H1 (cell line): Measurements from ENCODE around the gene GBF1. TPM values are rescaled to one million over a fixed set of nuclear protein-coding genes. Genes with fewer than 3 reads are reported as not detected.

Experiments
- CTCF ChIA-PET: fragments of 300-600 bp; sonication (Branson Sonifier 250); formaldehyde crosslinking; loops from one replicate; lab custom pipeline; 2021; ENCODE audit not compliant: partially characterized antibody; lab: Charles Lee
- POLR2A ChIA-PET: fragments of 300-600 bp; sonication (Branson Sonifier 250); formaldehyde crosslinking; loops from one replicate; lab custom pipeline; 2021; ENCODE audit warnings: inconsistent platforms; ENCODE audit not compliant: partially characterized antibody; lab: Charles Lee
- DNase-seq, 2 experiments: peaks; one replicate each; pipeline versions ENCODE4 v3.0.0 to v3.0.0-alpha.2; 2010 to 2022; ENCODE audit warnings: low spot score in 2 of 2, low read depth in 1 of 2, mixed read lengths in 1 of 2
- FAIRE-seq: peaks from 2 replicates; lab custom pipeline; 2011; peaks lifted over from hg19 to GRCh38; lab: Jason Lieb, UNC
- H2AFZ ChIP-seq: 2 replicates; pipeline ENCODE4 v1.8.1; 2012; ENCODE audit warnings: low read length, inconsistent platforms
- H2AK5ac ChIP-seq: 2 replicates; pipeline ENCODE4 v1.6.1; 2013; ENCODE audit warnings: low read depth, low read length
- H2BK120ac ChIP-seq: replicated peaks from 2 replicates; pipeline ENCODE3; 2013; ENCODE audit warnings: low read depth, low read length, inconsistent platforms
- H2BK12ac ChIP-seq: 2 replicates; pipeline ENCODE4 v1.6.1; 2013; ENCODE audit warnings: low read depth, low read length
- H2BK15ac ChIP-seq: 2 replicates; pipeline ENCODE4 v1.6.1; 2013; ENCODE audit warnings: low read length
- H2BK20ac ChIP-seq: 2 replicates; pipeline ENCODE4 v1.6.1; 2013; ENCODE audit warnings: low read length
- H2BK5ac ChIP-seq: 2 replicates; pipeline ENCODE4 v1.6.1; 2013; ENCODE audit warnings: low read depth, low read length
- H3K14ac ChIP-seq: 2 replicates; pipeline ENCODE4 v1.6.1; 2013; ENCODE audit warnings: inconsistent platforms; ENCODE audit not compliant: insufficient read length
- H3K18ac ChIP-seq: 2 replicates; pipeline ENCODE4 v1.6.1; 2013; ENCODE audit warnings: low read length; ENCODE audit errors: extremely low read depth
- H3K23ac ChIP-seq: 2 replicates; pipeline ENCODE4 v1.6.1; 2013; ENCODE audit warnings: inconsistent platforms; ENCODE audit not compliant: insufficient read length
- H3K23me2 ChIP-seq: 2 replicates; pipeline ENCODE4 v1.6.1; 2013; ENCODE audit warnings: low read depth, low read length
- H3K27ac ChIP-seq: 2 replicates; pipeline ENCODE4 v1.6.1; 2011; ENCODE audit warnings: low read depth, low read length, inconsistent platforms
- H3K27me3 ChIP-seq, 4 experiments: replicated peaks in 1 of 4; 1 replicate in 1 of 4; 2 replicates in 3 of 4; pipeline versions ENCODE4 v1.6.1 to v1.8.1; 2011 to 2013; ENCODE audit warnings: low read length in 3 of 4, mild to moderate bottlenecking in 3 of 4, inconsistent platforms in 2 of 4, mixed read lengths in 2 of 4, moderate library complexity in 1 of 4; ENCODE audit not compliant: control insufficient read depth in 3 of 4, insufficient read depth in 3 of 4; ENCODE audit errors: extremely low read depth in 1 of 4
- H3K36me3 ChIP-seq, 4 experiments: 2 replicates each; pipeline versions ENCODE4 v1.6.1 to v1.8.1; 2011 to 2013; ENCODE audit warnings: mild to moderate bottlenecking in 4 of 4, low read length in 3 of 4, moderate library complexity in 2 of 4, control low read depth in 1 of 4, inconsistent platforms in 1 of 4; ENCODE audit not compliant: insufficient read depth in 4 of 4, control insufficient read depth in 2 of 4
- H3K4ac ChIP-seq: replicated peaks from 2 replicates; pipeline ENCODE3; 2013; ENCODE audit warnings: low read length, low read depth, mixed read lengths, inconsistent platforms; ENCODE audit not compliant: insufficient read length
- H3K4me1 ChIP-seq, 4 experiments: replicated peaks in 1 of 4; 1 replicate in 1 of 4; 2 replicates in 3 of 4; pipeline versions ENCODE4 v1.6.1 to v1.8.1; 2011 to 2013; ENCODE audit warnings: low read length in 3 of 4, inconsistent platforms in 2 of 4, mixed read lengths in 1 of 4; ENCODE audit not compliant: insufficient read depth in 4 of 4, control insufficient read depth in 3 of 4
- H3K4me2 ChIP-seq, 2 experiments: 2 replicates each; pipeline versions ENCODE4 v1.6.1 to v1.8.1; 2011 to 2013; ENCODE audit warnings: low read depth in 2 of 2, low read length in 2 of 2, control low read depth in 1 of 2, inconsistent platforms in 1 of 2, mild to moderate bottlenecking in 1 of 2; ENCODE audit not compliant: insufficient read depth in 1 of 2
- H3K4me3 ChIP-seq, 4 experiments: fragments of 200-600, 300-600 bp in 1 of 4; sonication (generic), shearing (Covaris generic), sonication (Bioruptor Twin) in 1 of 4; 2 replicates each; pipeline versions ENCODE4 v1.5.1 to v1.8.1; 2011 to 2016; ENCODE audit warnings: low read length in 4 of 4, low read depth in 3 of 4, control low read depth in 2 of 4, inconsistent platforms in 2 of 4, mild to moderate bottlenecking in 2 of 4, mixed read lengths in 1 of 4, moderate library complexity in 1 of 4; ENCODE audit not compliant: insufficient read depth in 2 of 4; ENCODE audit errors: extremely low read depth in 1 of 4
- H3K56ac ChIP-seq: replicated peaks from 2 replicates; pipeline ENCODE3; 2013; ENCODE audit warnings: low read depth, mild to moderate bottlenecking, mixed read lengths, low read length, inconsistent platforms; ENCODE audit not compliant: insufficient read length
- H3K79me1 ChIP-seq: 2 replicates; pipeline ENCODE4 v1.6.1; 2013; ENCODE audit warnings: low read depth, low read length, control low read depth
- H3K79me2 ChIP-seq, 2 experiments: 2 replicates each; pipeline versions ENCODE4 v1.6.1 to v1.8.1; 2012 to 2013; ENCODE audit warnings: low read length in 2 of 2, mild to moderate bottlenecking in 2 of 2, inconsistent platforms in 1 of 2; ENCODE audit not compliant: insufficient read depth in 2 of 2, control insufficient read depth in 1 of 2
- H3K9ac ChIP-seq, 4 experiments: replicated peaks in 1 of 4; 1 replicate in 1 of 4; 2 replicates in 3 of 4; pipeline versions ENCODE4 v1.6.1 to v1.8.1; 2011 to 2013; ENCODE audit warnings: low read depth in 3 of 4, low read length in 3 of 4, control low read depth in 2 of 4, mild to moderate bottlenecking in 2 of 4, moderate library complexity in 2 of 4, inconsistent platforms in 1 of 4; ENCODE audit errors: extremely low read depth in 1 of 4
- H3K9me3 ChIP-seq, 2 experiments: 2 replicates each; pipeline versions ENCODE4 v1.6.1 to v1.8.1; 2012 to 2013; ENCODE audit warnings: mild to moderate bottlenecking in 2 of 2, moderate library complexity in 2 of 2, control low read depth in 1 of 2, inconsistent platforms in 1 of 2, low read depth in 1 of 2, low read length in 1 of 2, mixed read lengths in 1 of 2; ENCODE audit not compliant: insufficient read depth in 2 of 2
- H4K20me1 ChIP-seq, 2 experiments: replicated peaks in 1 of 2; 2 replicates each; pipeline versions ENCODE3 to v1.8.1; 2011 to 2013; ENCODE audit warnings: inconsistent platforms in 2 of 2, low read length in 2 of 2, mild to moderate bottlenecking in 1 of 2; ENCODE audit not compliant: insufficient read depth in 2 of 2, control insufficient read depth in 1 of 2
- H4K5ac ChIP-seq: 2 replicates; pipeline ENCODE4 v1.6.1; 2013; ENCODE audit warnings: low read length, low read depth, mixed read lengths, inconsistent platforms; ENCODE audit not compliant: insufficient read length
- H4K8ac ChIP-seq: 2 replicates; pipeline ENCODE4 v1.8.0; 2013; ENCODE audit warnings: mild to moderate bottlenecking, moderate library complexity, low read length, inconsistent platforms; ENCODE audit not compliant: insufficient read depth; ENCODE audit errors: extremely low read depth
- H4K91ac ChIP-seq: replicated peaks from 2 replicates; pipeline ENCODE3; 2013; ENCODE audit warnings: low read length, mixed read lengths, inconsistent platforms; ENCODE audit not compliant: insufficient read length
- GABPA ChIP-seq: IDR thresholded peaks from 2 replicates; pipeline ENCODE4 v1.6.1; 2011; ENCODE audit warnings: mild to moderate bottlenecking, low read length, moderate library complexity, borderline replicate concordance; ENCODE audit not compliant: insufficient read depth
- POLR2AphosphoS5 ChIP-seq: IDR thresholded peaks from 2 replicates; pipeline ENCODE4 v1.6.1; 2011; ENCODE audit warnings: low read depth, low read length
- SP1 ChIP-seq: IDR thresholded peaks from 2 replicates; pipeline ENCODE4 v1.6.1; 2011; ENCODE audit warnings: low read depth, low read length
- WGBS, 2 experiments: shearing (Covaris generic) in 1 of 2; methylation state at CpG; one replicate each; pipeline versions ENCODE4 v1.1.6 to v1.1.7; 2013 to 2015; ENCODE audit warnings: low lambda C conversion rate in 2 of 2, mixed read lengths in 2 of 2, inconsistent platforms in 1 of 2, low coverage in 1 of 2, missing lambda C conversion rate in 1 of 2; ENCODE audit not compliant: insufficient replicate concordance in 2 of 2, insufficient coverage in 1 of 2, insufficient read length in 1 of 2; ENCODE audit errors: extremely low coverage in 1 of 2, missing lambda C conversion rate in 1 of 2; 5-methylcytosine and 5-hydroxymethylcytosine counted together
- polyA plus RNA-seq, 7 experiments: library from polyadenylated mRNA; depleted of rRNA in 3 of 7; stranded (reverse) in 5 of 7; unstranded in 2 of 7; fragments of >200 nt in 5 of 7; fragments of 200-250 nt in 2 of 7; gene quantifications; 1 replicate in 5 of 7; 2 replicates in 1 of 7; 4 replicates in 1 of 7; pipeline versions ENCODE4 v1.2.1 to v1.2.3, GENCODE V29; 2011 to 2013; ENCODE audit warnings: missing spikeins in 2 of 7, mixed read lengths in 2 of 7
- total RNA-seq: library from RNA; stranded (reverse); fragmentation: NEBNext Ultra II Directional; extraction: Animal tissue kit (Norgen Biotek cat#: 25700); gene quantifications from 2 replicates; pipeline ENCODE4 v1.2.1, GENCODE V29; 2021

The GBF1 gene
- total and polyA plus RNA-seq, 2 of the 8 experiments (the other 6 are each of a cell fraction or from before 2014, with no cell fraction given), result 11.0 to 25.5 TPM

GRCh38 chr10:102358712-102359382 is 113.5 kb downstream of the GBF1 start:
- Histone ChIP-seq H3K79me2 (no peaks in the 10 kb centered on the region), H2BK120ac (no peak overlapping the region), H3K27ac (no peak overlapping the region), H4K8ac (no peak overlapping the region), H3K18ac (no peak overlapping the region), H4K20me1 (peaks cover 2 to 4% of the 10 kb centered on the region in 2 experiments), H3K27me3 (no peaks in the 10 kb centered on the region), H2AK5ac (no peak overlapping the region), H3K4me1 (no peaks in the 10 kb centered on the region), H3K4ac (no peak overlapping the region), H3K14ac (no peak overlapping the region), H3K23ac (no peak overlapping the region), H2BK5ac (no peak overlapping the region), H3K79me1 (no peaks in the 10 kb centered on the region; the same call in 1 of the 2 replicates), H2AFZ (no peak overlapping the region), H3K4me2 (no peak overlapping the region), H3K4me3 (no peak overlapping the region), H3K23me2 (no peaks in the 10 kb centered on the region), H2BK12ac (no peak overlapping the region), H3K9ac (no peak overlapping the region), H2BK20ac (no peak overlapping the region), H4K5ac (no peak overlapping the region), H4K91ac (no peak overlapping the region), H2BK15ac (no peak overlapping the region), H3K36me3 (peaks cover 7 to 25% (median 21%) of the 10 kb centered on the region in 4 experiments; a peak in 7 of 8 replicates), H3K56ac (no peak overlapping the region), H3K9me3 (no peaks in the 10 kb centered on the region)
- FAIRE-seq (no peak), DNase-seq (no peak)
- CTCF ChIA-PET, result interaction anchor here (0.6 to 23.3 kb wide), 12 partner anchors 6 to 238 kb away, joined by 3 to 862 read pairs (median 4); partner anchors contain the start of genes ELOVL3 and PITX3
- TF ChIP-seq POLR2AphosphoS5 (no peak), SP1 (no peak), GABPA (no peak)
- POLR2A ChIA-PET, result interaction anchor here (0.6 to 1.6 kb wide), 3 partner anchors 22 to 188 kb away, joined by 3 read pairs; no protein-coding TSS in a partner anchor
- WGBS, 2 experiments, result 86% methylated on average over 4 of the region's 4 CpGs; no CpG with 5 or more reads in 1 of the 2 experiments
